HG03442 (cell line): Measurements from ENCODE around the gene STK31.
"Not testable (repeated sequence)": the region's sequence is repeated elsewhere in the genome, so short reads cannot be mapped to it uniquely, and the experiment has no call there.

Source experiments
- ATAC-seq: cut with Tn5 transposase; IDR thresholded peaks from one replicate; pipeline ENCODE4 v1.9.1; 2021; ENCODE audit warnings: mild to moderate bottlenecking, moderate library complexity; ENCODE audit not compliant: unreplicated experiment

Gene STK31

GRCh38 chr7:23713285-23714149, 3.5 kb downstream of the STK31 start:
- no peak for ATAC-seq

- no peak for ATAC-seq
Measured at GRCh38 chr7:23714150-23714464, 4.1 kb downstream of the STK31 start.

GRCh38 chr7:23714579-23714978, 4.6 kb downstream of the STK31 start:
- ATAC-seq, result no peak

- ATAC-seq, result no peak
Measured at GRCh38 chr7:23715099-23715498, 5.1 kb downstream of the STK31 start.

- no peak for ATAC-seq
Measured at GRCh38 chr7:23717788-23718187, 7.8 kb downstream of the STK31 start.

- ATAC-seq, result no peak
Measured at GRCh38 chr7:23721456-23721855, 11.4 kb downstream of the STK31 start.

- ATAC-seq, result not testable (repeated sequence)
Measured at GRCh38 chr7:23722587-23723216, 12.7 kb downstream of the STK31 start.

- not testable (repeated sequence) for ATAC-seq
Measured at GRCh38 chr7:23724113-23724512, 14.1 kb downstream of the STK31 start.

- no peak for ATAC-seq
Measured at GRCh38 chr7:23742051-23742450, 32.0 kb downstream of the STK31 start.

GRCh38 chr7:23743226-23743625, 33.2 kb downstream of the STK31 start:
- ATAC-seq, result no peak

- ATAC-seq, result no peak
Measured at GRCh38 chr7:23746629-23747028, 36.6 kb downstream of the STK31 start.

- ATAC-seq, result no peak
Measured at GRCh38 chr7:23751852-23752251, 41.8 kb downstream of the STK31 start.

- ATAC-seq, result not testable (repeated sequence)
Measured at GRCh38 chr7:23758839-23759238, 48.8 kb downstream of the STK31 start.

GRCh38 chr7:23759671-23760391, 49.8 kb downstream of the STK31 start:
- ATAC-seq, result no peak

- no peak for ATAC-seq
Measured at GRCh38 chr7:23765943-23766342, 55.9 kb downstream of the STK31 start.

GRCh38 chr7:23767514-23767913, 57.5 kb downstream of the STK31 start:
- ATAC-seq, result no peak

GRCh38 chr7:23768022-23768421, 58.0 kb downstream of the STK31 start:
- ATAC-seq, result no peak

- ATAC-seq, result not testable (repeated sequence)
Measured at GRCh38 chr7:23779185-23779800, 69.3 kb downstream of the STK31 start.

- ATAC-seq, result no peak
Measured at GRCh38 chr7:23783115-23783514, 73.1 kb downstream of the STK31 start.

GRCh38 chr7:23787272-23787671, 77.3 kb downstream of the STK31 start:
- ATAC-seq, result no peak

- ATAC-seq, result no peak
Measured at GRCh38 chr7:23788843-23789242, 78.8 kb downstream of the STK31 start.
